ENCODE data around the gene FOXC1.

FOXC1 gene

DNA sequence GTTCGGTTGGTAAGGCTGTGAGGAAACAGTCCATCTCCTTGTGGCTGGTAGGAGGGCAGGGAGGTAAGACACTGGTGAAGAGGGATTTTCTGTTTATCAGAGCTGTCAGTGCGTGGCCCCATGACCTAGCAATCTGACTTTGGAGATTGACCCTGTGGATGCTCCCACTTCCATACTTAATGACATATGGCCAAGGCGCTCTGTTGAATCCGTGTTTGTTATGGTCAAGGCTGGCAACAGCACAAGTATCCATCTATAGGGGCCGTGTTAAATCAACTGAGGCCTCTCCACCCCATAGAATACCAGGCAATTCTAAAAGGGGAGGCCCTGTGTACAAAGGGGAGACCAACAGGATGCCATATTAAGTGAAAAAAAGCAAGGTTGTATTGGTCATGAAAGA is 25.6 kb upstream of the FOXC1 start:
- in situ Hi-C loops (cut with MboI; ENCODE audit: low pct_unique_long_range_greater_than_20kb, low sequenced_read_pairs, unreplicated experiment) = loop anchor here (25.0 kb wide), 1 partner anchor 1053 kb away; no protein-coding TSS in a partner anchor
- DNase-seq (ENCODE audit: low spot score) = no peak
- TF ChIP-seq, protein P1, sequence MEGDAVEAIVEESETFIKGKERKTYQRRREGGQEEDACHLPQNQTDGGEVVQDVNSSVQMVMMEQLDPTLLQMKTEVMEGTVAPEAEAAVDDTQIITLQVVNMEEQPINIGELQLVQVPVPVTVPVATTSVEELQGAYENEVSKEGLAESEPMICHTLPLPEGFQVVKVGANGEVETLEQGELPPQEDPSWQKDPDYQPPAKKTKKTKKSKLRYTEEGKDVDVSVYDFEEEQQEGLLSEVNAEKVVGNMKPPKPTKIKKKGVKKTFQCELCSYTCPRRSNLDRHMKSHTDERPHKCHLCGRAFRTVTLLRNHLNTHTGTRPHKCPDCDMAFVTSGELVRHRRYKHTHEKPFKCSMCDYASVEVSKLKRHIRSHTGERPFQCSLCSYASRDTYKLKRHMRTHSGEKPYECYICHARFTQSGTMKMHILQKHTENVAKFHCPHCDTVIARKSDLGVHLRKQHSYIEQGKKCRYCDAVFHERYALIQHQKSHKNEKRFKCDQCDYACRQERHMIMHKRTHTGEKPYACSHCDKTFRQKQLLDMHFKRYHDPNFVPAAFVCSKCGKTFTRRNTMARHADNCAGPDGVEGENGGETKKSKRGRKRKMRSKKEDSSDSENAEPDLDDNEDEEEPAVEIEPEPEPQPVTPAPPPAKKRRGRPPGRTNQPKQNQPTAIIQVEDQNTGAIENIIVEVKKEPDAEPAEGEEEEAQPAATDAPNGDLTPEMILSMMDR (IDR thresholded peaks at IDR 0.05; ENCODE audit: extremely low read depth, insufficient read depth, missing control alignments) = no peak

GRCh38 chr6:1584996-1585668 is 24.6 kb upstream of the FOXC1 start:
- TF ChIP-seq, protein P1 (IDR thresholded peaks at IDR 0.05; ENCODE audit: extremely low read depth, insufficient read depth, missing control alignments) = no peak
- in situ Hi-C loops (cut with MboI; ENCODE audit: low pct_unique_long_range_greater_than_20kb, low sequenced_read_pairs, unreplicated experiment) = loop anchor here (25.0 kb wide), 1 partner anchor 1052 kb away; no protein-coding TSS in a partner anchor
- DNase-seq (ENCODE audit: low spot score) = no peak

GRCh38 chr6:1585669-1586049 is 24.1 kb upstream of the FOXC1 start:
- TF ChIP-seq, protein P1 (IDR thresholded peaks at IDR 0.05; ENCODE audit: extremely low read depth, insufficient read depth, missing control alignments) = no peak
- in situ Hi-C loops (cut with MboI; ENCODE audit: low pct_unique_long_range_greater_than_20kb, low sequenced_read_pairs, unreplicated experiment) = loop anchor here (25.0 kb wide), 1 partner anchor 1052 kb away; no protein-coding TSS in a partner anchor
- DNase-seq (ENCODE audit: low spot score) = no peak

- DNase-seq (ENCODE audit: low spot score) = no peak
- in situ Hi-C loops (cut with MboI; ENCODE audit: low pct_unique_long_range_greater_than_20kb, low sequenced_read_pairs, unreplicated experiment) = loop anchor here (25.0 kb wide), 1 partner anchor 1051 kb away; no protein-coding TSS in a partner anchor
- TF ChIP-seq, protein P1 (IDR thresholded peaks at IDR 0.05; ENCODE audit: extremely low read depth, insufficient read depth, missing control alignments) = no peak
Measured at GRCh38 chr6:1586256-1586655, 23.5 kb upstream of the FOXC1 start.

DNA sequence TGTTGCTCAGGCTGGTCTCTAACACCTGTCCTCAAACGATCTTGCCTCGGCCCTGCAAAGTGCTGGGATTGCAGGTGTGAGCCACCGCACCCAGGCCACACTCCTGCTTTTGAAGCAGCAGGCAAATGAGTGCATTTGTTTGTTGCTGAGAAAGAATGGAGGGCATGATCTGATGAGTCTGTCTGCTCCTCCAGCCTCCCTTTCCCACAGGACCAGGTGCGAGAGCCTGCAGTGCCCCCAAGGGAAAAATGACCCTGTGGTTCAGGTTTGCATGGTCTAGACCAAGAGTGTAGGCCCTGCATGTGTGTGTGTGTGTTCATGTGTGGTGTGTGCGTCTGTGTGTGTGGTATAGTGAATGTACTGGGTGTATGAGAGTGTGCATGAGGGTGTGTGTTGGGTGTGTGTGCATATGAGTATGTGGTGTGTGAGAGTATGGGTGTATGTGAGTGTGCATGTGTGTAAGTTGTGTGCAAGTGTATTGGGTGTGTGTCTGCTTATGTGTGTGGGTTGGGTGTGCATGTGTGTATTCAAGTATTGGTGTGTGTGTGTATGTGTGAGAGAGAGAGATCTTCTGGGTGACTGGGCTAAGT is 22.8 kb upstream of the FOXC1 start:
- DNase-seq (ENCODE audit: low spot score) = no peak
- TF ChIP-seq, protein P1 (IDR thresholded peaks at IDR 0.05; ENCODE audit: extremely low read depth, insufficient read depth, missing control alignments) = no peak
- in situ Hi-C loops (cut with MboI; ENCODE audit: low pct_unique_long_range_greater_than_20kb, low sequenced_read_pairs, unreplicated experiment) = loop anchor here (25.0 kb wide), 1 partner anchor 1050 kb away; no protein-coding TSS in a partner anchor

DNA sequence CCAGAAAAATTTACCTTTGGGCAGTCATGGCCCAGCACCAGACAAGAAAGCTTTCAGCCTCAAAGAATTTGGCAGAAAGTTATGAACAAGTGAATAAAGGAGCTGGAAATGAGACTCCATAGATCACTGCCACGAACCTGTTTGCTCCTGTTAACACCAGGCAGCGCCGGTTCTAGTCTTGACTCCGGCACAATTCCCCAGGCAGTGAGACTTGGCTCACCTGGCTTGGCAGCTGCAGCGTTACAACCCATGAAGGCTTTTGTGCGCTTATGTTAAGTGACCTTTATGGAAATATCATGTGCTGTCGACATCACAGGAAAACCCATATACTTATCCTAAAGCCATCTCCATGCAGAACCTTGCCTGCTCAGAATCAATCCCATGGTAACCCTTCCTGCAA is 22.2 kb upstream of the FOXC1 start:
- TF ChIP-seq, protein P1 (IDR thresholded peaks at IDR 0.05; ENCODE audit: extremely low read depth, insufficient read depth, missing control alignments) = no peak
- in situ Hi-C loops (cut with MboI; ENCODE audit: low pct_unique_long_range_greater_than_20kb, low sequenced_read_pairs, unreplicated experiment) = loop anchor here (25.0 kb wide), 1 partner anchor 1050 kb away; no protein-coding TSS in a partner anchor
- no peak for DNase-seq (ENCODE audit: low spot score)
